Ovary (tissue), 9 donors: ENCODE measurements around the gene OR10V1. TPM values are rescaled to one million over a fixed set of nuclear protein-coding genes. Genes with fewer than 3 reads are reported as not detected.

Experiments used
- DNase-seq, 5 donors: peaks; one replicate each; pipeline ENCODE4 v3.0.0-alpha.2; 2019 to 2020
- H3K27ac ChIP-seq, 2 donors: fragments of 200-600 bp; one replicate each; pipeline versions ENCODE4 v1.5.1 to v1.8.0; 2019 to 2022
- H3K27me3 ChIP-seq: fragments of 200-600 bp; one replicate; pipeline ENCODE4 v1.8.0; 2022
- H3K36me3 ChIP-seq: fragments of 200-600 bp; sonication (generic); one replicate; pipeline ENCODE4 v1.5.1; 2019
- H3K4me1 ChIP-seq: one replicate; pipeline ENCODE4 v1.8.1; 2013; ENCODE audit warnings: mild to moderate bottlenecking, moderate library complexity; ENCODE audit not compliant: insufficient read depth
- H3K4me3 ChIP-seq: fragments of 200-600 bp; sonication (generic); one replicate; pipeline ENCODE4 v1.5.1; 2017
- H3K9me3 ChIP-seq, 2 donors: fragments of 200-600 bp in 1 of 2; sonication (generic) in 1 of 2; one replicate each; pipeline versions ENCODE4 v1.5.1 to v1.8.1; 2013 to 2019; ENCODE audit warnings: mild to moderate bottlenecking in 1 of 2, moderate library complexity in 1 of 2
- CTCF ChIP-seq, 3 donors: fragments of 450-650 bp in 2 of 3; fragments of 200-600 bp in 1 of 3; IDR thresholded peaks; one replicate each; pipeline versions ENCODE4 v1.5.1 to v1.8.0; 2016 to 2022; ENCODE audit warnings: antibody characterized with exemption in 3 of 3, mild to moderate bottlenecking in 1 of 3
- EP300 ChIP-seq: sonication (generic); formaldehyde crosslinking; IDR thresholded peaks from one replicate; pipeline ENCODE4 v1.6.1; 2017; ENCODE audit warnings: antibody characterized with exemption
- POLR2A ChIP-seq: fragments of 450-650 bp; IDR thresholded peaks from one replicate; pipeline ENCODE4 v1.6.1; 2017; ENCODE audit warnings: antibody characterized with exemption, mild to moderate bottlenecking, moderate library complexity
- WGBS, 3 donors: extraction: QIAGEN DNeasy Blood & Tissue Kit in 1 of 3; methylation state at CpG; one replicate each; pipeline versions ENCODE4 v1.1.5 to v1.1.7; 2013 to 2017; 5-methylcytosine and 5-hydroxymethylcytosine counted together
- intact Hi-C, 4 donors: fragments of 100-400 bp; cut with DNase I; formaldehyde crosslinking; loops; one replicate each; pipeline versions ENCODE4 v1.11.0 to v1.15.1; 2022 to 2023
- polyA plus RNA-seq, 2 donors: library from polyadenylated mRNA; stranded (reverse); fragments of 200-250 nt in 1 of 2; fragments of 350-450 nt in 1 of 2; fragmentation: Illumina TruSeq in 1 of 2; extraction: RNeasy Lipid Tissue Mini Kit (QIAGEN cat#74804) in 1 of 2; gene quantifications; one replicate each; pipeline ENCODE4 v1.2.3, GENCODE V29; 2013 to 2014
- total RNA-seq, 7 donors: library from RNA; depleted of rRNA in 2 of 7; stranded (reverse); fragments of >200 nt in 2 of 7; fragmentation: NEBNext Ultra II Directional in 3 of 7; extraction: Animal tissue kit (Norgen Biotek cat#: 25700) in 3 of 7; gene quantifications; one replicate each; pipeline versions ENCODE4 v1.1.0 to v1.2.4, GENCODE V29; 2016 to 2023
- donor health status: DM: no; HTN: no; CAD: no; lungs with moderate emphysema.
- donor health status: DM: no; HTN: no; CAD: no.
- donor health status: Bipolar disorder and iron deficiency.
- donor health status: DM: yes; HTN: yes; CAD: no.
- donor health status: DM: no; HTN: no; CAD: no.
- donor health status: DM: yes; HTN: yes; CAD: no.

The OR10V1 gene
- total and polyA plus RNA-seq, 9 donors = not detected

DNA sequence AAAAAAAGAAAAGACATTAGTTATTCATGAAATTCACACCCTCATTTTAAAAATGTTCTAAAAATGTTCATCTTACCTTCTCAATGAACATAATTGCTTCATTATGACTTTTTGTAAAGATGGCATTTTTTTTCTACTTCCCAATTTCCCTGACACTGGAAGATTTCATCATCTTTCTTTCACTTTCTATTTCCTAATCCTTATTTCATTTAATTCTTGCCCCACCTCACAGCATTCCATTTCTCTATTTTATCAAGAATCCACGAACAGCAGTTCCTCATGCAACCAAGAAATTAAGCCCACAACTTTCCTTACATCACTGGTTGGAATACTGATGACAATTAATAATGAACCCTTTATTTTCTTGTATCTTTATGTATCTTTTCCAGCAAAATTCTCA is 46.7 kb downstream of the OR10V1 start:
- Histone ChIP-seq H3K27ac (no peak overlapping the region), H3K9me3 (no peaks in the 10 kb centered on the region), H3K4me1 (peaks cover 6% of the 10 kb centered on the region), H3K36me3 (no peaks in the 10 kb centered on the region), H3K4me3 (no peak overlapping the region), H3K27me3 (no peaks in the 10 kb centered on the region)
- intact Hi-C loops = loop anchor here in 2 of 4 donors (5.0 to 10.0 kb wide), 3 partner anchors 52 to 130 kb away; partner anchors contain the start of gene OSBP (in 1 of the 2)
- TF ChIP-seq POLR2A (no peak), CTCF (IDR thresholded peaks at IDR 0.05) (no peak), EP300 (no peak)
- 11 to 30% (median 11%) methylated on average over 1 of the region's 1 CpG for WGBS, 3 donors
- no peak for DNase-seq

Other genes with a start within 250 kb of the OR10V1 start
- not detected for gene OR4D10, start 240.5 kb downstream of the OR10V1 start, total RNA-seq
- gene OR4D10, start 240.5 kb downstream of the OR10V1 start, polyA plus RNA-seq = not detected
- not detected for gene OR4D11, start 210.3 kb downstream of the OR10V1 start, total RNA-seq
- gene OR4D11, start 210.3 kb downstream of the OR10V1 start, polyA plus RNA-seq = not detected
- gene OR4D9, start 202.3 kb downstream of the OR10V1 start, total RNA-seq = not detected
- not detected for gene OR4D9, start 202.3 kb downstream of the OR10V1 start, polyA plus RNA-seq
- 10 to 100 TPM; 27.1 to 46.4 (median 42.4) TPM for gene OSBP, start 98.1 kb downstream of the OR10V1 start, total RNA-seq
- gene OSBP, start 98.1 kb downstream of the OR10V1 start, polyA plus RNA-seq = 10 to 100 TPM; 20.5 to 58.0 TPM
- 10 to 100 TPM; 11.1 to 40.3 (median 30.8) TPM for gene PATL1, start 44.8 kb downstream of the OR10V1 start, total RNA-seq
- 10 to 100 TPM; 16.2 to 44.2 TPM for gene PATL1, start 44.8 kb downstream of the OR10V1 start, polyA plus RNA-seq
- gene STX3, start 41.5 kb upstream of the OR10V1 start, total RNA-seq = 10 to 100 TPM; 14.6 to 29.4 (median 16.2) TPM
- 10 to 100 TPM; 13.3 to 23.1 TPM for gene STX3, start 41.5 kb upstream of the OR10V1 start, polyA plus RNA-seq
- 10 to 100 TPM; 30.0 to 40.4 (median 35.9) TPM for gene MRPL16, start 96.9 kb upstream of the OR10V1 start, total RNA-seq
- 10 to 100 TPM; 45.4 to 68.1 TPM for gene MRPL16, start 96.9 kb upstream of the OR10V1 start, polyA plus RNA-seq
- not detected for gene CBLIF, start 131.7 kb upstream of the OR10V1 start, total RNA-seq
- gene CBLIF, start 131.7 kb upstream of the OR10V1 start, polyA plus RNA-seq = not detected
- gene TCN1, start 152.6 kb upstream of the OR10V1 start, total RNA-seq = under 1 TPM in 1 of 7 donors, not detected in 6; 0.48 TPM
- gene TCN1, start 152.6 kb upstream of the OR10V1 start, polyA plus RNA-seq = not detected
- not detected for gene OOSP3, start 164.9 kb upstream of the OR10V1 start, total RNA-seq
- not detected for gene OOSP3, start 164.9 kb upstream of the OR10V1 start, polyA plus RNA-seq
- gene OOSP1, start 224.6 kb upstream of the OR10V1 start, total RNA-seq = not detected
- gene OOSP1, start 224.6 kb upstream of the OR10V1 start, polyA plus RNA-seq = not detected